Jurkat, Clone E6-1 (cell line): ENCODE measurements around the gene PLIN4.

Experiments
- DNase-seq: peaks from one replicate; pipeline ENCODE4 v3.0.0-alpha.2; 2011; ENCODE audit warnings: low read depth, low spot score
- H3K4me3 ChIP-seq: 2 replicates; pipeline ENCODE4 v1.5.1; 2011; ENCODE audit warnings: mild to moderate bottlenecking, low read length, control low read depth, moderate library complexity

PLIN4 gene

GRCh38 chr19:4473011-4473762 is 45.1 kb downstream of the PLIN4 start:
- DNase-seq, result no peak
- peak overlapping the region; percentile 75 for H3K4me3 ChIP-seq

GRCh38 chr19:4472174-4472974 is 45.9 kb downstream of the PLIN4 start, which contains the start of gene HDGFL2:
HDGFL2 (plus strand) TSS chr19:4472297; CDS start chr19:4472351, 54 bp downstream.
- peak within 1 kb of the TSS; percentile 75 for H3K4me3 ChIP-seq
- no peak for DNase-seq

DNA sequence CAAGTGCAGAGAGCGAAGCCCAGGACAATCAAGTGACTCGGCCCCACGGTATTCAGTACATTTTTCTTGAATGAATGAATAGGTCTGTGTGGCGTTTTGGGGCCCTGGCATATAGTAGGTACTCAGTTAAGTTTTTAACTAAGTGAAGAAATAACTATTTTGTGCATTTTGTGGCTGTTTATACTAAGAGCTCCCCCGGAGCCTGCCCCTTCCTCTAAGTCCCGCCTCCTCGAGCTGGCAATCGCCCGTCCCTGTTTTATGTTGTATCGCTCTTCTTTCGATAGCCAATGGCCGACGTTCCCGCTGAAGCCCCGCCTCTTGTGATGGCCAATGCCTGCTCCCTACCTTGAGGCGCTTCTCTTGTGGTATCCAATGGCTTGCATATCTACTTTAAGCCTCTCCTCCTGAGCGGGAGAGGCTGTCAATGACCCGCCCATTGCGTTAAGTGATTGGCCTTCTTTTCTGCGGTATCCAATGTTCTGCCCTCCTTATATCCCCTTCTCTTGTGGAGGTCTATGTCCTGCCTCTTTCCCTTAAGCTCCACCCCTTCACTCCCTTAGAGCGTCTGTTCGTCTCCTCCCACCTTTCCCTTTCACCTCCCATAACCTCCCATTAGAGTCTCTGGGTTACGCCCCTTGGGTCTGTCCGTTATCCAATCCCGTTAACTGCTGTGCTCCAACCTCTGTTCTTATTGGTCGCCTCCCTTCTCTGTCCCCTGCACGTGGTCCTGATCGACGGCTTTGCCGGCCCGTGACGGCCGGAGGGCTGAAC is 46.7 kb downstream of the PLIN4 start:
- DNase-seq, result peak; percentile 100
- H3K4me3 ChIP-seq, result peak overlapping the region; percentile 70

DNA sequence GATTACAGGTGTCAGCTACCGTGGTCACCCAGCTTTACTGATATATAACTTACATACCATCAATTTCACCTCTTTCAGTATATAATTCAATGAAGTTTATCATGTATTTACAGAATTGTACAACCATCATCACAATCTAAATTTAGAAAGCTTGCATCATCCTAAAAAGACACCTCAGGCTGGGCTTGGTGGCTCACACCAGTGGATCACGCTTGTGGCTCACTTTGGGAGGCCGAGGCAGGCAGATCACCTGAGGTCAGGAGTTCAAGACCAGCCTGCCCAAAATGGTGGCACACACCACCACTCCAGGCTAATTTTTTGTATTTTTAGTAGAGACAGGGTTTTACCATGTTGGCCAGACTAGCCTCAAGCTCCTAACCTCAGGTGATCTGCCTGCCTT is 50.5 kb downstream of the PLIN4 start:
- H3K4me3 ChIP-seq, result no peak overlapping the region
- DNase-seq, result no peak

DNA sequence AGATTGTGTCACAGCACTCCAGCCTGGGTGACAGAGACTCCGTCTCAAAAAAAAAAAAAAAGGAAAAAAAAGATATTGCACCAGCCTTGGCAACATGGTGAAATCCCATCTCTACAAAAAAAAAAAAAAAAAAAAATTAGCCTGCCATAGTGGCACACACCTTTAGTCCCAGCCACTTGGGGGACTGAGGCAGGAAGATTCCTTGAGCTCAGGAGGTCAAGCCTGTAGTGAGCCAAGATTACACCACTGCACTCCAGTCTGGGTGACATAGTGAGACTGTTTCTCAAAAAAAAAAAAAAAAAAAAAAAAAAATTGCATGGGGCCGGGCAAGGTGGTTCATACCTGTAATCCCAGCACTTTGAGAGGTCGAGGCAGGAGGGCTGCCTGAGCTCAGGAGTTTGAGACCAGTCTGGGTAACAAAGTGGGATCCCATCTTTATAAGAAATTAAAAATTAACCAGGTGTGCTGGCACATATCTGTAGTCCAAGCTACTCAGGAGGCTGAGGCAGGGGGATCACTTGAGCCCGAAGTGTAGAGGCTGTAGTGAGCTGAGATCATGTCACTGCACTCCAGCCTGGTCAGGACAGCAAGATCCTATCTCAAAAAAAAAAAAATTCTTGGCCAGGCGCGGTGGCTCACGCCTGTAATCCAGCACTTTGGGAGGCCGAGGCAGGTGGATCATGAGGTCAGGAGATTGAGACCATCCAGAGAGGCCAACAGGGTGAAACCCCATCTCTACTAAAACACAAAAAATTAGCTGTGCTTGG is 53.3 kb downstream of the PLIN4 start:
- no peak overlapping the region for H3K4me3 ChIP-seq
- no peak for DNase-seq

GRCh38 chr19:4457654-4458395 is 60.5 kb downstream of the PLIN4 start, which contains the start of gene UBXN6:
UBXN6 (minus strand) TSS chr19:4457794; CDS start chr19:4457697, 97 bp downstream.
- peak within 1 kb of the TSS; percentile 67 for H3K4me3 ChIP-seq
- peak; percentile 98 for DNase-seq

- H3K4me3 ChIP-seq, result peak overlapping the region; percentile 67
- DNase-seq, result peak; percentile 41
Measured at GRCh38 chr19:4456843-4457653, 61.2 kb downstream of the PLIN4 start.

DNA sequence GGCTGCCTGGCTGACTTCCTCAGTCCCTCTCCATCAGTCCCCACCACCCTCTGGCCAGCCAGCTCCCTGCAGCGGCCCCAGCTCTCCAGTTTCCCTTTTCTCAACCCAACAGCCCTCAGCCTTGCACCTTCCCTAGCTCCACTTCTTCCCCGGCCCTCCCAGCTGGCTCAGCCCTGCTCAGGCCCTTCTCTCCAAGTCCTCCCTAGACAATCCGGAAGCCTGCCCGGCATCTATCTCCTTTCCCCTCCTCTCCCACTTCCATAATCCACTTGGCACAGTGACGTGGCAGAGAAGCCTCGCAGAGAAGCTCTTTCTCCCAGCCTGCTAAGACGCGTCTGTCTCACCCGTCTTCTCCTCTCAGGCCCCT is 61.8 kb downstream of the PLIN4 start:
- peak overlapping the region; percentile 61 for H3K4me3 ChIP-seq
- no peak for DNase-seq

DNA sequence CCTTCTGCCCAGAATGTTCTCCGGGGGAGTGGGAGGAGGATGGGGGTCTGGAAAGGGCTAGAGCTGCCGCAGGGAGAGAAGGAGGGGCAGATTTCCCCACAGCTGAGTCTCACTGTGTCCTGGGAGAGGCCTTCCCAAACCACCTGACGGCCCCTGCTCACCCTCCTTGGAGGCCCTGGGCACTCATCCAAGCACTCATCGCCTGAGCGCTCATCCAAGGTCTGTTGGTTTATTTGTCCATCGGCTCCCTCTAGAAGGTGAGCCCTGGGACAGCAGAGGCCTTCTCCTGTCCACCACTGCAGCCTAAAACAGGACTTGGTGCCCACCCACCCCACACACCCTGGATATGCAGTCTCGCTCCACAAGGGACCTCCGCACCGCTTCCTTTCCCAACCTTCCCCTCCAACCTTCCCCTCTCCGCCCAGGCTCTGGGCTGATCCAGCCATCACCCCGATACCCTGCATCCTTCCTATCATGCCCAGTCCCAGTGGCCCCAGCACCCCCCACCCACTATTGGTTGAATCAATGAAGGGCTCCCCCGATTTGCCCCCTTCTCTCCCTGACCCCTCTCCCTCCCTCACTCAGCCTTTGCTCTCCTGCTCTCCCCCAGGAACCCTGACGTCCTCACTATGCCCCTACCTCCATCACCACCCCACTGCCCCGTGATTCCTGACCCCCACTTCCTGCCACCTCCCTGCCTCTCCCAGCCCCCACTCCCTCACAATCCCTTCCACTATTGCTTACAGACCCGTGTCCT is 62.4 kb downstream of the PLIN4 start:
- DNase-seq, result no peak
- peak overlapping the region; percentile 61 for H3K4me3 ChIP-seq

GRCh38 chr19:4454747-4455718 is 63.3 kb downstream of the PLIN4 start:
- H3K4me3 ChIP-seq, result no peak overlapping the region
- DNase-seq, result no peak

- no peak for DNase-seq
Measured at GRCh38 chr19:4453232-4454179, 64.8 kb downstream of the PLIN4 start.

DNA sequence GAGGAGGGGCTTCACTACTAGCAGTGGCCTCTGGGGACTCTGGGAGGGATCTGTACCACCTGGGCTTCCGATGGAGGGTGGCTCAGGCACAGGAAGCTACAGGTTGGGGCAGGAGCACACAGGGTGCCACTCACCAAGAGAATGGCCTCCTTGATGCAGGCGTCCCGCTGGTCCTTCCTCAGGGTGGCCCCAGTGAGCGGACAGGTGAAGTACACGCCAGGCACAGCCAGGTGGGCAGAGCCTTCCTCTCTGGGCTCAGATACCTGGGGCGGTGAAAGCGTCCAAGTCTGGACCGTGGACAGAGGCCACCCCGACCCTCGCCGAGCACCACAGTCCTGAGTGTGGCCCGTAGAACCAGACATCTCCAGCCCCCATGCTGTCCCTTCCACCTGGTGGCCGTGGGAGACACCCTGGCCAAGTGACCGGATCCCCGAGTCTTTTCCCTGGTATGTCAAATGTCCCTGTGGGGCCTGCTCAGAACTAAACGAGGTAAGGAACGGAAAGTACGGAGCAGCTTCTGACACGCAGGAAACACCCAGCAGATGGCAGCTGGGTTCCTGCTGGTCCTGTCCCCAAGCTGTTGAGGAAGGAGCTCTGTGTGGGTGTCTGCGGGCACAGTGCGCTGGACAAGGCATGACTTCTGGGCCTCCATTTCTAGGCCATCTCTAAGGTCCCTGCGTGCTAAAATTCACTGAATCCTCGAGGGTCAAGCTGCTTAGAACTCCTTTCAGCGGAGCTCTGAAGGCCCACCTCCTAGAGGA is 65.9 kb downstream of the PLIN4 start:
- DNase-seq, result no peak
- H3K4me3 ChIP-seq, result no peak overlapping the region

More at GRCh38 chr19:4453232-4454179, 64.8 kb downstream of the PLIN4 start:
- H3K4me3 ChIP-seq, result no peak overlapping the region
